ENCODE measurements around the gene HCFC1. TPM values are rescaled to one million over a fixed set of nuclear protein-coding genes. Genes with fewer than 3 reads are reported as not detected.

HCFC1 gene
- total and polyA plus RNA-seq, 7 donors = 15.1 to 50.1 (median 33.1) TPM

- intact Hi-C loops (cut with DNase I) = no loop called here
- DNase-seq = no peak
Measured at GRCh38 chrX:154016366-154017076, 44.9 kb upstream of the HCFC1 start.

GRCh38 chrX:154015581-154016264 lies 44.1 kb upstream of the HCFC1 start:
- 73 to 80% (median 76%) methylated on average over 10 to 16 of the region's 16 CpGs for WGBS, 3 donors
- peaks cover 3% of the 10 kb centered on the region for H3K4me1 ChIP-seq
- H3K4me3 ChIP-seq = no peak overlapping the region
- peaks cover 0 to 21% of the 10 kb centered on the region in 2 donors for H3K36me3 ChIP-seq (ENCODE audit: insufficient read depth in 1 of 2, low read depth in 1 of 2)
- peaks cover 0 to 22% (median 0%) of the 10 kb centered on the region in 3 donors for H3K27me3 ChIP-seq (ENCODE audit: insufficient read depth in 3 of 3, low read length in 2 of 3)
- no peak for TF ChIP-seq CTCF (IDR thresholded peaks at IDR 0.05)
- no peak overlapping the region for H3K27ac ChIP-seq
- H3K9me3 ChIP-seq = no peaks in the 10 kb centered on the region
- intact Hi-C loops (cut with DNase I) = no loop called here
- DNase-seq (no peak), ATAC-seq (no peak)

More at GRCh38 chrX:154016366-154017076, 44.9 kb upstream of the HCFC1 start:
- H3K4me3 ChIP-seq = no peak overlapping the region
- no peak overlapping the region for H3K27ac ChIP-seq
- H3K36me3 ChIP-seq (ENCODE audit: insufficient read depth in 1 of 2, low read depth in 1 of 2) = peaks cover 0 to 21% of the 10 kb centered on the region in 2 donors
- peaks cover 0 to 22% (median 0%) of the 10 kb centered on the region in 3 donors for H3K27me3 ChIP-seq (ENCODE audit: insufficient read depth in 3 of 3, low read length in 2 of 3)
- H3K4me1 ChIP-seq = peaks cover 6% of the 10 kb centered on the region
- no peaks in the 10 kb centered on the region for H3K9me3 ChIP-seq
- 85 to 91% (median 89%) methylated on average over 18 to 24 of the region's 24 CpGs for WGBS, 3 donors
- no peak for TF ChIP-seq CTCF (IDR thresholded peaks at IDR 0.05)
- no peak for ATAC-seq

GRCh38 chrX:154014429-154015380 lies 43.1 kb upstream of the HCFC1 start:
- Histone ChIP-seq H3K27me3 (ENCODE audit: insufficient read depth in 3 of 3, low read length in 2 of 3) (peaks cover 0 to 16% (median 0%) of the 10 kb centered on the region in 3 donors), H3K4me3 (no peak overlapping the region), H3K36me3 (ENCODE audit: insufficient read depth in 1 of 2, low read depth in 1 of 2) (peaks cover 0 to 21% of the 10 kb centered on the region in 2 donors), H3K9me3 (no peaks in the 10 kb centered on the region), H3K4me1 (peaks cover 8% of the 10 kb centered on the region), H3K27ac (no peak overlapping the region)
- DNase-seq (peak in 1 of 2 donors; percentile 34), ATAC-seq (no peak)
- no peak for TF ChIP-seq CTCF (IDR thresholded peaks at IDR 0.05)
- 80 to 88% (median 84%) methylated on average over 21 to 24 of the region's 24 CpGs for WGBS, 3 donors
- intact Hi-C loops (cut with DNase I) = loop anchor here (5.0 kb wide), 2 partner anchors 38 to 42 kb away; partner anchors contain the start of genes HCFC1 (in 1 of the 2) and TMEM187 (in 1 of the 2)

- Histone ChIP-seq H3K4me3 (no peak overlapping the region), H3K27ac (no peak overlapping the region), H3K9me3 (no peaks in the 10 kb centered on the region), H3K36me3 (ENCODE audit: insufficient read depth in 1 of 2, low read depth in 1 of 2) (peaks cover 0 to 21% of the 10 kb centered on the region in 2 donors), H3K4me1 (peaks cover 8% of the 10 kb centered on the region), H3K27me3 (ENCODE audit: insufficient read depth in 3 of 3, low read length in 2 of 3) (peaks cover 0 to 16% (median 0%) of the 10 kb centered on the region in 3 donors)
- 36 to 57% (median 41%) methylated on average over 13 to 20 of the region's 20 CpGs for WGBS, 3 donors
- intact Hi-C loops (cut with DNase I) = loop anchor here (2.0 to 5.0 kb wide), 3 partner anchors 37 to 41 kb away; partner anchors contain the start of genes HCFC1 (in 1 of the 2) and TMEM187 (in 1 of the 2)
- DNase-seq (peak in 1 of 2 donors; percentile 71), ATAC-seq (peak; percentile 48 to 68 (median 60))
- TF ChIP-seq CTCF (IDR thresholded peaks at IDR 0.05) = peak; percentile 89
Measured at GRCh38 chrX:154013614-154014360, 42.2 kb upstream of the HCFC1 start.
